AG04450 (cell line): Measurements from ENCODE around the gene ZNF644. TPM values are rescaled to one million over a fixed set of nuclear protein-coding genes. Genes with fewer than 3 reads are reported as not detected.

Source experiments
- CTCF ChIA-PET: fragments of 300-600, 350-600 bp; formaldehyde crosslinking; extraction: SDS; loops from one replicate; lab custom pipeline; 2022; ENCODE audit warnings: antibody characterized with exemption, inconsistent platforms; lab: Charles Lee
- POLR2A ChIA-PET: fragments of 350-600 bp; formaldehyde crosslinking; extraction: SDS; loops from one replicate; lab custom pipeline; 2021; ENCODE audit warnings: antibody characterized with exemption, inconsistent platforms; lab: Yijun Ruan, JAX
- DNase-seq: peaks from one replicate; pipeline ENCODE4 v3.0.0-alpha.2; 2011; ENCODE audit warnings: low read depth, low spot score
- H3K27ac ChIP-seq: one replicate; pipeline ENCODE4 v1.5.1; 2012; ENCODE audit warnings: low read depth, low read length, control low read depth
- H3K27me3 ChIP-seq: one replicate; pipeline ENCODE4 v1.6.0; 2012; ENCODE audit warnings: low read length; ENCODE audit not compliant: control insufficient read depth, insufficient read depth
- H3K4me3 ChIP-seq: 2 replicates; pipeline ENCODE4 v1.5.1; 2011; ENCODE audit warnings: mild to moderate bottlenecking, low read depth, low read length, control low read depth
- H3K9me3 ChIP-seq: 2 replicates; pipeline ENCODE4 v1.5.1; 2012; ENCODE audit warnings: low read length; ENCODE audit not compliant: control insufficient read depth, insufficient read depth
- polyA plus RNA-seq: library from polyadenylated mRNA; depleted of rRNA; stranded (reverse); fragments of >200 nt; gene quantifications from 2 replicates; pipeline ENCODE4 v1.2.3, GENCODE V29; 2011
- TF ChIP-seq, protein P1 (sequence below): IDR thresholded peaks from 2 replicates; pipeline ENCODE4 v1.5.1; 2011; ENCODE audit warnings: low read depth, low read length, control low read depth, inconsistent platforms

The ZNF644 gene
- polyA plus RNA-seq, 1 experiment = 27.5 TPM

DNA sequence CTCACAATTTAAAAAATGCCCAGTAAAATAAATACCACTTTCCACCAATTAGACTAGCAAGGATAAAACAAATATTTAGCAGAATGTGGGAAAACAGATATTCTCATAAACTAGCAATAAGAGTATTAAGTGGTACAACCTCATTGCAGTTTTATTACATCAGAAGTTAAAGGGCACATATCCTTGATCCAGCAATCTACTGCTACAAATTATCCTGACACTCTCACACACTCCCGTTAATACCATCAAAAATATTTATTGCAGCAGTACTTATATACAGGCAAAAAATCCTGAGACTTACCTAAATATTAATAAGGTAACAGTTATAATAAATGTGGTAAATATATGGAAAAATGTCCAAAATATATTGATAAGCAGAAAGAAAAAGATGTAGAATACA is 44.3 kb downstream of the ZNF644 start:
- Histone ChIP-seq H3K4me3 (no peak overlapping the region), H3K27me3 (no peaks in the 10 kb centered on the region), H3K9me3 (no peaks in the 10 kb centered on the region), H3K27ac (no peak overlapping the region)
- CTCF ChIA-PET = no interaction called here
- POLR2A ChIA-PET = no interaction called here
- DNase-seq = no peak
- TF ChIP-seq, protein P1, sequence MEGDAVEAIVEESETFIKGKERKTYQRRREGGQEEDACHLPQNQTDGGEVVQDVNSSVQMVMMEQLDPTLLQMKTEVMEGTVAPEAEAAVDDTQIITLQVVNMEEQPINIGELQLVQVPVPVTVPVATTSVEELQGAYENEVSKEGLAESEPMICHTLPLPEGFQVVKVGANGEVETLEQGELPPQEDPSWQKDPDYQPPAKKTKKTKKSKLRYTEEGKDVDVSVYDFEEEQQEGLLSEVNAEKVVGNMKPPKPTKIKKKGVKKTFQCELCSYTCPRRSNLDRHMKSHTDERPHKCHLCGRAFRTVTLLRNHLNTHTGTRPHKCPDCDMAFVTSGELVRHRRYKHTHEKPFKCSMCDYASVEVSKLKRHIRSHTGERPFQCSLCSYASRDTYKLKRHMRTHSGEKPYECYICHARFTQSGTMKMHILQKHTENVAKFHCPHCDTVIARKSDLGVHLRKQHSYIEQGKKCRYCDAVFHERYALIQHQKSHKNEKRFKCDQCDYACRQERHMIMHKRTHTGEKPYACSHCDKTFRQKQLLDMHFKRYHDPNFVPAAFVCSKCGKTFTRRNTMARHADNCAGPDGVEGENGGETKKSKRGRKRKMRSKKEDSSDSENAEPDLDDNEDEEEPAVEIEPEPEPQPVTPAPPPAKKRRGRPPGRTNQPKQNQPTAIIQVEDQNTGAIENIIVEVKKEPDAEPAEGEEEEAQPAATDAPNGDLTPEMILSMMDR = no peak

DNA sequence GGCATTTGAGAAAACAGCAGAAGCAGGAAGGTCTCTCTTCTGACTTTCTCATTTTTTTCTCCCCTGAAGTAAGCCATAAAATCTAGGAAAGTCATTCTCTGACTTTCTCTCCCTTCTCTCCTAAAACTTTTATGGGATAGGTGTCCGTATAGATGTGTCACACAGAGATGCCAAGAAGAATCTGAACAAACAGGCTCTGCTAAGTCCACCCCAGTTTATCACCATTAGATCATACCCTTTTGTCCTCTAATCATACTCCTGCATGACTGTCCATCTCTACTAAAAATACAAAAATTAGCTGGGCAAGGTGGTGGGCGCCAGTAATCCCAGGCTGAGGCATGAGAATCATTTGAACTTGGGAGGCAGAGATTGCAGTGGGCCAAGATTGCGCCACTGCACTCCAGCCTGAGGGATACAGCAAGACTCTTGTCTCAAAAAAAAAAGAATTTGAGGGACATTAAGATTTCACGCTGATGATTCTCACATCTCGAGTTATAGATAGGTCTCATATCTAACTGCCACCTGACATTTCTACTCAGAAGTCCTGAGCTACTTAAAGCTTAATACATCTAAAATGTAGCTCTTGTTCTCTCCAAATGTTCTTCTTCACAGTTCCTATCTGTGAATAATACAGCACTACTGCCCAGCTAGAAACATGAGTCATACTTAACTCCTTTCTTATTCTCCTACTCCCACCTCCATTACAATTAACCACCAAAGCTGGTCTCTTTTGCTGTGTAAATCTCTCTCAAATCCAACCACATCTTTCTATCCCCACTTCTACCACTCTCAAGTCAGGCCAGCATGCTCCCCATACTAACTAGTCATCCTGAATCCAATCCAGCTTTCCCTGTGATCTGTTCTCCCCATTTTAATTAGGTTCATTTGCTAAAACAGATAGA is 47.7 kb downstream of the ZNF644 start:
- DNase-seq = no peak
- CTCF ChIA-PET = interaction anchor here (0.6 to 1.4 kb wide), 6 partner anchors 9 to 252 kb away, joined by 3 to 4 read pairs (median 3); no protein-coding TSS in a partner anchor
- Histone ChIP-seq H3K9me3 (no peaks in the 10 kb centered on the region), H3K27me3 (no peaks in the 10 kb centered on the region), H3K4me3 (no peak overlapping the region), H3K27ac (no peak overlapping the region)
- TF ChIP-seq, protein P1 = no peak
- POLR2A ChIA-PET = interaction anchor here (0.6 to 1.1 kb wide), 2 partner anchors 48 to 973 kb away, joined by 5 to 8 read pairs; partner anchors contain the start of gene ZNF644

DNA sequence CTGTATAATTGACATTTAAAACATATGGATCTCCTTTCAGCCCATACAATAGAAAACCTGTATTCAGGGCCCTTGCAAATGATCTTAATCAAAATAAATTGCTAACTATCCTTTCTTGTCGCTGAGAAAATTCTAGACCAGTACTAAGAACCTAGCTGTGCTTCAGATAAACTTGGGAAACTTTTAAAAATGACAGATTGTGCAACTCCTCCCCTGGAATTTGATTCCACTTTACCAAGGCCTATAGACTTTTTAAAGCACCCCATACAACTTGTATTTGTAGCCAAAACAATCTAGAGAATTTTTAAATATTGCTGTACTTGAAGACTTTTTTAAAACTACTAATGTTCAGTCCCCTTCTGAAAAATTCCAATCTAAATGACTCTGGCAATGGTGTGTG is 51.6 kb downstream of the ZNF644 start:
- DNase-seq = no peak
- H3K27me3 ChIP-seq = no peaks in the 10 kb centered on the region
- H3K4me3 ChIP-seq = no peak overlapping the region
- TF ChIP-seq, protein P1 = no peak
- H3K9me3 ChIP-seq = no peaks in the 10 kb centered on the region
- ChIA-PET POLR2A (no interaction called here), CTCF (no interaction called here)
- no peak overlapping the region for H3K27ac ChIP-seq

DNA sequence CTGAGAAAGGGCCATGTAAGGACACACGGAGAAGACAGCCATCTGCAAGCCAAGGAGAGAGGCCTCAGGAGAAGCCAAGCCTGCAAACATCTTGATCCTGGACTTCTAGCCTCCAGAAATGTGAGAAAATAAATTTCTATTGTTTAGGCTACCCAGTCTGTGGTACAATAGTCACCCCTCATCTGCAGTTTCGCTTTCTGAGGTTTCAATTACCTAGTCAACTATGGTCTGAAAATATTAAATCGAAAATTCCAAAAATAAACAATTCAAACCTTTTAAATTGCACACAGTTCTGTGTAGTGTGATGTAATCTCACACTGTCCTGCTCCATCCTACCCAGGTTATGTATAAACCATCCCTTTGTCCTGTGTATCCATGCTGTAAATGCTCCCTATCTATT is 52.6 kb downstream of the ZNF644 start:
- TF ChIP-seq, protein P1 = no peak
- Histone ChIP-seq H3K9me3 (no peaks in the 10 kb centered on the region), H3K4me3 (no peak overlapping the region), H3K27ac (no peak overlapping the region), H3K27me3 (no peaks in the 10 kb centered on the region)
- DNase-seq = no peak
- POLR2A ChIA-PET = no interaction called here
- CTCF ChIA-PET = no interaction called here

DNA sequence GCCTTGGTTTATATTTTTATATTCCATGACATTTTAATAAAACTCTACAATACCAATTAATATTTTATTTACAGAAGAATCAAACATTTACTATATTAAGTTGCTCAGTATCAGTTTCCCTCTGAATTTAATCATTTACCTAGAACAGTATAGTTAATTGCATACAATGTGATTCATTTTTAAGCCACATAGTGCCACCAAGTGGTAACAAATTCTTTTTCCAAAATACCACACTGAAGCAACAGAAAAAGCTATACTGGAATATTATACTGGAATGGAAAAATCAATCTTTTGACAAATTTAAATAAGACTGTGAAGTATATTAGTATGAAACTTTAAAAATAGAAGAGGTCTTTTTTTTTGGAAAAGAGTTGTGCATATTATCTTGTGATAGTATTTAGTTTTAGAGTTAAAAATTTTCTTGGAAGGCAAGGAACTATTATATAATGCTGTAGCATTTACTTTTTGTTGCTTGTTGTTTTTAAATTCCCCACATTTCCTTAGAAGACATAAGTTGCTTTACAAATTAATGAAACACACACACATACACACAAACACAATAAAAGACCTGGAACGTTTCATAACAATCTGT is 57.3 kb downstream of the ZNF644 start:
- no peaks in the 10 kb centered on the region for H3K9me3 ChIP-seq
- no peaks in the 10 kb centered on the region for H3K27me3 ChIP-seq
- POLR2A ChIA-PET = no interaction called here
- H3K27ac ChIP-seq = no peak overlapping the region
- DNase-seq = no peak
- TF ChIP-seq, protein P1 = peak; percentile 45
- CTCF ChIA-PET = interaction anchor here (0.6 to 4.5 kb wide), 11 partner anchors 9 to 316 kb away, joined by 3 to 31 read pairs (median 4); no protein-coding TSS in a partner anchor
- no peak overlapping the region for H3K4me3 ChIP-seq
